ENCODE measurements around the gene ZNF672.

DNA sequence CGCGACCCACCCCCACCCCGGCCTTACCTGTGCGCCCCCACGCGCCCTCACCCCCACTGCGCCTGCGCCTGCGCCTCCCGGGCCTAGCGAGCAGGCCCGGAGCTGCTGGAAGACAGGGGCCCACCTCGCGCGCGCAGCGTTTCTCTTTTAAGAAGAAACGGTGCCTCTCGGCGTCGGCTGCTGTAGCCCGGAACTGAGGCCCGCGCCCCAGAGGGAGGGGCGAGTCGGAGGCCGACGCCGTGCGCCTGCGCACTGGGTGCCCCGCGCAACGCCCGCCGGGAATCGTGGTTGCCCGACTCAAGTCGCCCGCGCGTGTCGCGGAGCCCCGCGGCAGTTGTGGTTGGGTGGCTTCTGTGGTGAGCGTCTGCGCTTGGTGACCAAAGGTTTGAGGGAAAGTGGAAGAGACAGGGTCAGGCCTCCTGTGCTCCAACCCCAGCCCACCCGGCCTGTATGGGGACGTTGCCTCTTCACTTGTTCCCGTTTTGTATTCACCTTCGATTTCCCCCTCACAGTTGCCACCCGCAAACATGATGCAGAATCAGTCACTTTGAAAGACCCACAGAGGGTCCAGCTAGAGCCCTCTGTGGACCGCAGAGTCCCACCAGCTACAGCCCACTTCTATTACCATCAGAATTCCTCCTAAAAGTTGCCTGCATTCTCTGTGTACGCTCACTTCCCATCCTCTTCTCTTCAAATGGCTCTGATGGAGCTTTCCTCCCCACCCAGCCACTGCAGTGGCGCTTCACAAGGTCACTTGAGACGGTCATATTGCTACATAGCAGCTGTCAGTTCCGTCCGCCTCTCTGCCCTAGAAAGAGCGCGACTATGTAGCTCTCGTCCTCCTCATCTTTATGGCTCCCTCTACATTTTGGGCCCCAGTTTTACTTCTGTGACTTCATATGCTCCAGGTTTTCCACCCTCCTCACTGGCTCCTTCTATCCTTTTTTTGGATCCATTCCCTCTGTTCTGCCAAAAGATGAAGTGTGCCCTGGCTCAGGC, 21.2 kb downstream of the ZNF672 start, which contains the start of gene ZNF692:
- TF ChIP-seq CTCF (IDR thresholded peaks at IDR 0.05) (no peak), POLR2A (IDR thresholded peaks at IDR 0.05) (peak; percentile 65 to 84), EP300 (IDR thresholded peaks at IDR 0.05) (peak; percentile 89 to 96)
